ENCODE data around the gene KDM5A.

DNA sequence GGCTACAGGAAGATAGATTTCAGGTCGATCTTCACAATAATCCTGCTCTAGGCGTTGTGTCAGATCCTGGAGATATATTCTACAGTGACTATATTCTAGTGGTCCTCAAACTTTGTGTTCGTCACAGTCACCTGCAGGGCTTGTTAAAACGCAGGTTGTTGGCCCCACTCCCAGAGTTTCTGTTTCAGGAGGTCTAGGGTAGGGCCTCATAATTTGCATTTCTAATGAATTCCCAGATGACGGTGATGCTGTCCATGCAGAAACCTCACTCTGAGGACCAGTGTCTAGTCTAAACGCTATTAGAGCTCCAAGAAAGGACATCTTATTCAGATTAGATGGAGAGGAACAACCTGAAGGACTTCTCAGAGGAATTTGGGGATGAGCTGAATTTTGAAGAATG, 113.3 kb downstream of the KDM5A start:
- TF ChIP-seq, protein P1, sequence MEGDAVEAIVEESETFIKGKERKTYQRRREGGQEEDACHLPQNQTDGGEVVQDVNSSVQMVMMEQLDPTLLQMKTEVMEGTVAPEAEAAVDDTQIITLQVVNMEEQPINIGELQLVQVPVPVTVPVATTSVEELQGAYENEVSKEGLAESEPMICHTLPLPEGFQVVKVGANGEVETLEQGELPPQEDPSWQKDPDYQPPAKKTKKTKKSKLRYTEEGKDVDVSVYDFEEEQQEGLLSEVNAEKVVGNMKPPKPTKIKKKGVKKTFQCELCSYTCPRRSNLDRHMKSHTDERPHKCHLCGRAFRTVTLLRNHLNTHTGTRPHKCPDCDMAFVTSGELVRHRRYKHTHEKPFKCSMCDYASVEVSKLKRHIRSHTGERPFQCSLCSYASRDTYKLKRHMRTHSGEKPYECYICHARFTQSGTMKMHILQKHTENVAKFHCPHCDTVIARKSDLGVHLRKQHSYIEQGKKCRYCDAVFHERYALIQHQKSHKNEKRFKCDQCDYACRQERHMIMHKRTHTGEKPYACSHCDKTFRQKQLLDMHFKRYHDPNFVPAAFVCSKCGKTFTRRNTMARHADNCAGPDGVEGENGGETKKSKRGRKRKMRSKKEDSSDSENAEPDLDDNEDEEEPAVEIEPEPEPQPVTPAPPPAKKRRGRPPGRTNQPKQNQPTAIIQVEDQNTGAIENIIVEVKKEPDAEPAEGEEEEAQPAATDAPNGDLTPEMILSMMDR (IDR thresholded peaks at IDR 0.05 in 8 of 11, conservative IDR thresholded peaks at IDR 0.05 in 3 of 11) = no peak
- TF ChIP-seq POLR2AphosphoS5 (IDR thresholded peaks at IDR 0.05) = no peak

Measured in spleen (tissue), 7 donors.